Central memory CD4-positive, alpha-beta T cell (primary cell): ENCODE measurements around the gene TMEM250.
A peak's percentile ranks its signal among the peaks of the same experiment; 100 is the strongest.
"Not testable (repeated sequence)": the region's sequence is repeated elsewhere in the genome, so short reads cannot be mapped to it uniquely, and the experiment has no call there.

ENCODE experiments used
- DNase-seq: peaks from one replicate; pipeline ENCODE4 v3.0.0; 2022

TMEM250 gene

DNA sequence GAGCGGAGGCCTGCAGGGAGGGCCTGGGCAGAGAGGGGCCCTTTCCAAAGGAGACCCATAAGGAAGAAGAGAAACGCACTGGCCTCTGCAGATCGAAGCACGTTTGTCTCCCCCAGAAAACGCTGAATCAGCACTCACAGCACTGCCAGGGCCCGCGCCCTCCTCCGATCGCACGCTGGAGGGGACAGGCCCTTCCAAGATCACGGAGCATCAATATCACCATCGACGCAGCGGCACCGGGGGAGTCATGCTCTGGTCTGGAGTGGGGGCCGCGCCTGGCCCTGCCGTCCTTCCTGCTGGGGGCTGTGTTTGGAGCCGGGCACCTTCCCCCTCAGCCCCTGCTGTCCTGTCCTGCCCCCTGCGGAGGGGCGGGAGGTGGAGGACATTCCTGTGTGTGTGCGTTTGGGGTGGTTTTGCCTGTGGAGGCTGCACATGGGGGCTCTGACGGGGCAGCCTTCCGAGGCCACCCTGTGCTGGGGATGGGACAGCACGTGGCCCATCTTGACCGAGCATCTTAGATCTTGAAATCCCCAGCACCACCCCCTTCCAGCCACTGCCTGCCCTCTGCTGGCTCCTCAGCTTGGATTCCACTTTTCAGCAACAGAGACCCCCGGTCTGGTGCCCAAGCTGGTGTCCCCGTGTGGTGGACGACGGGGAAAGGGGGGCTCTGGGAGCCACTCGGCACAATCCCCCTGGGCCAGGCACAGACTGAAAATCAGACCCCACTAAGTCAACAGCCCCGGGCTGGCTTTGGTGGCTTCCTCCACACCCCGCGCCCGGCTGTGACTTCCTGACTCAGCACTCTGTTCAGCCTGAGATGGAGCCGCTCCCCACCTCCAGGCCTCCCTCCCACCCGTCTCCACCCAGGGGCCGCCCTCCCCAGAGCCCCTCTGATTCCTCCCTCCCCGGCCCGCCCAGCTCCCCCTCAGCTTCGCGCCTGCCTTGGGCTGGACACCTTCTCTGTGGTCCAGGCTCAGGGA, 8.3 kb downstream of the TMEM250 start:
- peak; percentile 43 for DNase-seq

DNA sequence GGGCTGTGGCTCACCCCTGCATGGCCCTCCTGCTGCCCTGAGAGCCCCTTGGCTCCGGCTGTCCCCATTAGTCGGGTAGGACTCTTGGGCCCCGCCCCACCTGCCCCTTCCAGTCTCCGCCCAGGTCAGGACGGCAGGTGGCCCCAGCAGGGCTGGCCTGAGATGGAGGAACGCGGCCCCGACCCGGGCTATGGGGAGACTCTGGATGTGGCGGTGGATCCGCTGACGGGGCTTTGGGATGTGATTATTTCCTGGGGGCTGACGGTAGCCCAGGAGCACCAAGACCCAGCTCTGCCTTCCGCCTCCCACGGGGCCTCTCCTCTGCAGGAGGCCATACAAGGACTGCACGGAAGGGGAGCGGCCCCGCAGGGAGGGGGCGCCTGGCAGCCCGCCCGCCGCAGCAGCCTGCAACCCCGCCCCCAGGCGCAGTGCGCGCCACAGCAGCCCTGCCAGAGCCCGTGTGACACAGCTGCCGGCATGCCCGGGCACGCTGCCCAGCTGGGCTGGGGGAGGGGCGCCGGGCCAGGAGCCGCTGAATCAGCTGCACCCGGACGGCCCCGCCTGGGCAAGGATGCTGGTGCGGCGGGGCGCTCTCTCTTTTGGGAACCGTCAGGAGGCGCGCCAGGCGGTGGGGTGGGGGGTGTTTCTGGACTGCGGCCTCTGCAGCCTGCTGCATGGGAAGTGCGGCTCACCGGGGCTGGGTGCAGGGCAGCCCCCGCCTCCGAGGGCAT, 9.2 kb downstream of the TMEM250 start:
- peak; percentile 90 for DNase-seq

DNA sequence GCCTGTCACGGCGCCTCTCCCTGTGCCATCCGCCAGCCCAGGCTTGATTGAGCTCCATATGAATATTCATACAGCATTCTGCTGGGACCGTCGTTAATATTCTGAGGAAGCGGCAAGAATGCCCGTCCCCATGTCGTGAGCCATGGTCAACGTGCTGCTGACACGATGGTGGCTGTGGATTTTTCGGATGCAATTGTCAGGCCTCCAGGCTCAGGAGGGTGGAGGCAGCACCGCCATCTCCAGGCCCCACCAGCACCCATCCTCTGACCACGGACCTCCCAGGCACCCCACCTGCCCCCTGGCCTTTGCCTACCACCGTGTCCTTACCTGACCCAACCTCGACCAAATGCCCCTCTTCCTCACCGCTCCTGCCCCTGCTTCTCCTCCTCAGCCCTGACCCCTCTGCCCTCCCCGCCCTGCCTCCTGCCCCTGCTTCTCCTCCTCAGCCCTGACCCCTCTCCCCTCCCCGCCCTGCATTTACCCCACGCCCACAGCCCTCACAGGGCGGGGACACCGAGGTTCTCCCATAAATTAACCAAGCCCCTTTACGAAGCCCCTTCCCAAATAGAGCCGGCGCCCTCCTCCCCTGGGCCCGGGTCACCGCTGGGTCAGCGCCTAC, 9.9 kb downstream of the TMEM250 start:
- DNase-seq, result no peak

DNA sequence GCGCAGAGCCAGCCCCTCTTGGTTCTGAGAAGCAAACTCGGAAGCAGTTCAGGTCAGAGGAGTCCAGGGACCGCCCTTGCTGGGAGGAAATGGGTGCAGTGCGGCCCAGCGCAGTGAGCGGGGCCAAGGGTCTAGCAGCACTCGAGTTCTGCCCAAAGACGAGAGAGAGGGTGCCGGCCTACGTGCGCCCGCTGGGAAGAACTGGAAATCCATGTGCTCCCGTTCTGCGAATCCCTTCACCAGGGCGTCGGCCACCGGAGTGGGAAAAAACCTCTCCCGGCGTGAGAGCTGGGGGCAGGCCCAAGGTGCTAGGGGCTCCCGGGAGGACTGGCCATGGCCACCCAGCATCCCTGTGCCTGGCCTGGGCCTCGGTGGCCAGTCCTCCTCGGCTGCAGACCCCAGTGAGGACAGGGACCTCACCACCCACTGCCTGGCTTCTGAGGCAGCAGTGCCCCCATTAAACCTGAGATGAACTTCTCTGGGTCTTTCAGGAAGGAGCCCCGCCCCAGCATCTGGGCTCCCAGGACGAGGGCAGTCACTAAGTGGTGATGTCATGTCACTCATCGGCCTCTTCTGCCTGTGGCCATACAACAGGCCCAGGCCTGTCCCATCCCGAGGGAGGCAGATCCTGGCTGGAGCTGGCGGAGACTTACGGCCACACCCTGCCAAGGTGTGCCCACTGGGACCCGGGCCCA, 10.6 kb downstream of the TMEM250 start:
- no peak for DNase-seq

DNA sequence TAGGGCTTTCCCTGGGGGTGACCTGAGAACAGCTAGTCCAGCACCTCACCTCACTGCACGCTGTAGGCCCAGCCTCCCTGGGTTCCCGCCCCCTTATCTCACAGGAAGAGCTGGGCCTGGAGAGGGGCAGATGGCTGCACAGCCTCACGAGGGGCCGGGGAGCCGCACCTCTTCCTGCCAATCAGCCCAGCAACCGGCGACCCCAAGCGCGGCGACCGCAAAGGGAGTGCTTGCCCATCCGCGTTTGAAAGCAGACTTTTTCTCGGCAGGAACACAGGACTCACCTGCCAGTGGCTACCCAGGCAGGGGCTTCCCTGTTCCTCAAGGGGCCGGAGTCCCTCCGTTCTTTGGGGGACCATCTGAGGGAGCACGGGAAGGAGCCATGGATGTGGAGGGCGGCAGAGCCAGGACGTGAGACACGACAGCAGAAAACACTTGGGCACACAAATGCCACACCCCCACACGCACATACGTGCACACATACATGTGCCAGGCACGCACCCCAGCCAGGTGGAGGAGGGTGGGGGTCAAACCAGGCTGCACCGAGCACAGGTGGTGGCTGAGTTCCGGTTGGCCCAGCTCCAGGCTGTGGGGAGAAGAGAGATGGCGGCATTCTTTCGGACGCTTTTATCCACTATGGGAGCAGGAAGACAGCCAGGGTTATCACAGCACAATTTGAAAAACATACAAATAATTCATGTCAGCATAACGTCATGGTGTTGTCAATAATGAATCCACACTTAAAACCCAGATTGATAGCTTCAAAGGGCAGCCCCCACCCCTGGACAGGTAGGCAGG, 11.3 kb downstream of the TMEM250 start:
- DNase-seq, result peak; percentile 41

DNA sequence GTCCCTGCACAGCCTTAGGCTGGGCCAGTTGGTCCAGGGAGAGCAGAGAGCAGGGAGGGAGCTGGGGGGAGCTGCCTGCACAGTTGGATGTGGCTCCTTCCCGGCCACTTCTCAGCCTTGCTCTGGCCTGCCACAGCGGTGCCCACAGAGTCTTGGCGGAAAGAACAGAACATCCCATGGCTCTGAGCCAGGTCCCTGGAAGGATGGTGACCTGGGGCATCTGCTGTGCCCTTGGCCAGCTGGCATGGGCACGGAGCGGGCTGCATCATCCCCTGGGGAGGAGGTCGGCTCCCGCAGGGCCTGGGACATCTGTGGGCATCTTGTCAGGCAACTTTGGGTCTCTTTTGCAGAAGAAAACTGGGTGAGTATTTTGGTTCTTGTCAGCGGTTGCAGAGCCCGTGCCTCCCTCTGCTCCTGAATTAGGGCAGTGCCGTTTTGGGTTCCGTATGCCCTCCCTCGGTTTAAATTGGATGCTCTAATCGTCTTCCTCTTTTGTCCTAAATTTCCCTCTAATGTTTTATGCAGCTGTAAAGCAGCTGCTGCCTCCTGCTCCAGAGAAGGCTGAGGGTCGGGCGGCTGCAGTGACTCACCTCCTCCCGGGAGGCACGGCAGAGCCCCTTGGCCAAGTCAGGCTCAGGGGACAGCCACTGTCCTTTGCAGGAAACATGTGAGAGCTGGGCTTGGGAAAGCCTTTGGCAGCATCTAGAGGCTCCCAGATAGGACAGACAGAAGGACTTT, 13.1 kb downstream of the TMEM250 start:
- no peak for DNase-seq

DNA sequence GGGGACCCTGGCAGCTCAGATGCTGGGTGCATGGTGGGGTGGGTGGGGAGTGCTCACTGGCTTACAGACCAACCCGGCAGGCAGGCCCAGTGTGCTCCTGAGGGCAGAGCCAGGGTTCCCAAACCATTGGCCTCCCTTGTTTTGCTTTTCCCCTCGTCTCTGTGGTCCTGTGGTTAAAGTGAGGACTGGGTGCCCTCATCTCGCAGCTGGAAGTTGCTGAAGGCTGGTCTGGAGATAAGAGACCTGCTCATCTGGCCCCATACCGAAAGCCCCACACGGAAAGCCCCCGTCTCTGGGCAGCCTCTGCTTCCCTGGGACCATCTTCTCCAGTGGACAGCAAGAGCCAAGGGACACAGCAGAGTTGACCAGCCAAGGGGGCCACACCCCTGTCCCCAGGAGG, 13.8 kb downstream of the TMEM250 start:
- no peak for DNase-seq

DNA sequence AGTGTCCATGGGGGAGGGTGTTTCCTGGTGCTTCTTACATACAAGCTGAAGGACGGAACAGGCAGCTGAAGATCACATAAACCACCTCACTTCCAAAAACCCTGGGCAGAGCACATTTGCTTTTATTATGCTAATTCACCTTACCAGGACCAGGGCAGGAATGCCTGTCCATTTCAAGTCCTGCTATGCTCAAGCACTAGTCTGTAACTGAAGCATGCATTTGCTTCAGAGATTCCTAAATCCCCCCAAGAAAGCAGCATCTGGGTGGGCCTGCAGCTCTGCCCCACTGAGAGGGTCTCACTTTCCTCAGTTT, 14.2 kb downstream of the TMEM250 start:
- no peak for DNase-seq

DNA sequence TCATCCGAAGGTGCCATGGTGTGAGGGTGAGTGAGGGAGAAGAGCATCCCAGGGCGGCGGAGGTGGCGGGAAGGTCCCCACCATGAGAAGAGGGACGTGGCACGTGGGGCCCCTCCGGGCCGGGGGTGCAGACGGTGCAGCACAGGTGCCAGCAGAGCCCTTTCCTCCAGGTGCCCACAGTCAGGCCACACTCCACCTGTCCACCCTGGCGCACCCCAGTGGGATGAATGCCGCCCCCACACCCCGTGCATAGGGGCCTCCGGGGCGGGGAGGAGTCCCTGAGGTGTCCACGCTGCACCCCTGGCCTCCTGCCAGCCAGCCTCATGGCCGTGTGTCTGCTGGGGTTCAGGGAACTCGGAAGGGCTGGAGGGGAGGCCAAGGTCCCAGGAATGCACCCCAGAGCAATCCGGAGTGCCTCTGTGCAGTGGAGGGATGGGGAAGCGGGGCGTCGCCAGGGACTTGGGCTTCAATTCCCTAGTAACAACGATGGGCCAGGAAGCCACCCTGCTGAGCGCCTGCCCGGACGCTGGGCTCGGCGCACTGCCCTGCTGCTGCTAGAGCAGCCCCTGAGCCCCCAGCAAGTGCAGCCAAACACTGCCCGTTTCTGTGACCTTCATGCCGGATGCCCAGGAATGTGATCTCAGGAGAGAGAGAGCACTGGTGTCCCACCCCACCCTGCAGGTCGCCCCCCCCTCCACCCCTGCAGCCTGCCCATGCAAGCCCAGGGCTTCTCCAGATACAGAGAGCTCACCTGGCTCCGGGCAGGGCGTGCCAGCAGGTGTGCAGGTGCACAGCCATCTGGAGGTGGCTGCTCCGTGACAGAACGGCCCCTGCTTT, 14.8 kb downstream of the TMEM250 start:
- DNase-seq, result no peak

DNA sequence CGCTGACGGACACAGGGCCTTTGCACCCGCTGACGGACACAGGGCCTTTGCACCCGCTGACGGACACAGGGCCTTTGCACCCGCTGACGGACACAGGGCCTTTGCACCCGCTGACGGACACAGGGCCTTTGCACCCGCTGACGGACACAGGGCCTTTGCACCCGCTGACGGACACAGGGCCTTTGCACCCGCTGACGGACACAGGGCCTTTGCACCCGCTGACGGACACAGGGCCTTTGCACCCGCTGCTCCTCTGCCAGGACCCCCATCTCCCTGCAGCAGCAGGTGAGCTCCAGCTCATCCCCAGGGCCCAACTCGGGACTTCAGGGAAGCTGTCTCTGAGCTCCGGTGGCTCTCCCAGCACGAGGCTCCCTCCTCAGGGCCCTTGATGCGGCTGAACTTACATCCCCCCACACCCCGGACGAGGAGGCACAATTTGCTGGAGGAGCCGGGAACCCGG, 17.0 kb downstream of the TMEM250 start:
- not testable (repeated sequence) for DNase-seq

DNA sequence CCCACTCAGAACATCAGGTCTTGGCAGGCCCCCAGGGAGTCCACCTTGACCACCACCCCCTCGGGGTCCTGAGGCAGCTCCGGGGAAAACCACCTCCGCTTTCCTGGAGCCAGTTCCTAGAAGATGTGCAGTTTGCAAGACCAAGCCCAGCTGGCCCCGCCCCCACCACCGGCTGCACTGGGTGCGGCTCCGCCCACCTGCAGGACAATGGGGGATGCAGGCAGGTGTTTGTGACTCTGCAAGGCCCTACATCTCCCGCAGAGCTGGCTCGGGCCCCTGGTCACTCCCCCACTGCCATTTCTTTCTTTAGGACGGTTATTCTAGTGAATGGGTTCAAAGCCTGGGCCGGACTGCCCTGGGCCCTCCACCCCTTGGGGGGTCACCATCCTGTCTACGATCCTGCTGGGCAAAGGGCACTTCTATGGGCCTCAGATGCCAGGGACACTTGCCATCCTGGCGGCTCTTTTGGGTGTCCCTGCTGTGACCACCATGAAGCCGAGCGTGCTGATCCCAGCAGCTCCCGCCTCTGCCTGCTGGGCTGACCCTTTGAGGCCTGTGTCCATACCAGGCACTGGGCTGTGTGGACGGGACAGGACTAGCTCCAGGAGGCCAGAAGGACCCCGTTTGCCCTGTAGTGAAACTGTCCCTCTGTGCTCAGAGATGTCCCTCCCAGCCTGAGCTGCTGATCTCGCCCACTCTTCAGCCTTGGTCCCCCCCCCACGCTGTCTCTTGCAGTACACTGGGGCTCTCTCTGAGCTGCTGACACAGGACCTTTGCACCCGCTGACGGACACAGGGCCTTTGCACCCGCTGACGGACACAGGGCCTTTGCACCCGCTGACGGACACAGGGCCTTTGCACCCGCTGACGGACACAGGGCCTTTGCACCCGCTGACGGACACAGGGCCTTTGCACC, 17.7 kb downstream of the TMEM250 start:
- no peak for DNase-seq

DNA sequence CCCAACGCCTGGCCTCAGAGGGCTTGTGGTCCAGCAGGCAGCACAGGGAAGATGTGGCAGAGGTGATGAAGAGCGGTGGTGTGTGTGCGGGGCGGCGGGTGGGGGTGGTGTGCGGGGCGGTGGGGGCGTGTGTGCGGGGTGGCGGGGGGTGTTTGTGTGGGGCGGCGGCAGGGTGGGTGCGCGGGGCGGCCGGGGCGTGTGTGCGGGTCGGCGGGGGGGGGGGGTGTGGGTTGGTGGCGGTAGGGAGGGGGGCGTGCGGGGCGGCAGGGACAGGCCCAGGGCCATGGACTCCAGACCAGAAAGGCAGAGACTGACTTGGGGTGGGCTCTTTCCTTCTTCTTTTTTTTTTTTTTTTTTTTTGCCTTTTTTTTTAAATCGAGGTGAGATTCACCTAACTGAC, 19.1 kb downstream of the TMEM250 start:
- no peak for DNase-seq

DNA sequence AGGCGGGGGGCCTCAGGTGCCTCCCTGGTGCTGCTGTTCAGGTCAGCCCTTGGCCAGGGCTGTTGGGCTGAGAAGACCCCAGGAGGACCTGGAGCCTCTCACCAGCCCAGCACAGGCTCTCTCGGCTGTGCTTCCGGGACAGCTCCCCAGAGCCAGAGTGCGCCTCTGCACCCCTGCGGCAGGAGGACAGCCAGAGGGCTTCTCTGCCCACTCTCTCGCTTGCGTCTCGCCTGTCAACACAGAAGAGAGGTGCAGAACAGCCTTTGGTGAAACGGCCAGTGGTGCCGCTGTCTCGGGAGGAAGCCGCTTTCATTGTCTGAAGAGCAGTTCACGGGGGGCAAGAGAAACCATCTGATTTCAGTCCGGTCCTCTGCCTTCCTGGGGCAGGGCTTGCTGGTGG, 19.8 kb downstream of the TMEM250 start:
- no peak for DNase-seq

DNA sequence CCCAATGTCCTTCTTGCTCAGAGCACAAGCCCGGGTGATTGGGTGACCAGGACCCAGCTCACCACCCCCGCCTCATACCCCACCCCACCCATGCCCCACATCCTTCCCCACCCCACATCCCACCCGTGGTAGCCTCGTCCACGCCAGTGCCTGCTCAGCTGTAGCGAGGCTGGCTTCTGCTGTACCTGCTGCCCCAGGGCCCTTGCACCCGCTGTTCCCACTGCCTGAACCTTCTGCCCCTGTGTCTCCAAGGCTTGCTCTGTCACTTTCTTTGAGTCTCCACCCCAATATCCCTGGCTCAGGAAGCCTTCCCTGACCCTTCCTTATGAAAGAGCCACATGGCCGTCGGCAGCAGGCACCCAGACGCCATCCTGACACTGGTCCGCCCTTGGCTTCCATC, 20.5 kb downstream of the TMEM250 start:
- DNase-seq, result no peak

DNA sequence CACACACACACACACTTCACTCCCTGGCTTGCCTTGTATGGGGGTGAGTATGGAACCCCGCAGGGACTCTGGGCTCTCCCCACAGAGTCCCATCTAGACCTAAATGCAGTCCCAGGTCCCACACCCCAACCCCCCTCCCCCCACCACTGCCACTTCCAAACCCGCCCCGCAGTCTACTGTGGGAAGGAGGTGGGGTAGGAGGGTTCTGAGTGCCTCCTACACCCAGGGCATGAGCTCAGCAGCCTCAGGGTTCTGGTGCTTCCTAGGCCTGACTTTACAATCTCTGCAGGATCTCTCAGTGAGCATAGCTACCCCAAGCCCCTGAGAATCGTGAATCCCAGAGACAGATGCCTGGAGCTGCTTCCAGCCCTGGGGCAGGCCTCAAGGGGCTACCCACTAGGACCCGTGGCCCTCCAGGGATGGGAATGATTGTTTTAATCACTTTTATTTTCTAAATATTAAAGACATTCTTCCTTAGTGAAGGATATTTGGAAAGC, 22.1 kb downstream of the TMEM250 start:
- DNase-seq, result no peak

DNA sequence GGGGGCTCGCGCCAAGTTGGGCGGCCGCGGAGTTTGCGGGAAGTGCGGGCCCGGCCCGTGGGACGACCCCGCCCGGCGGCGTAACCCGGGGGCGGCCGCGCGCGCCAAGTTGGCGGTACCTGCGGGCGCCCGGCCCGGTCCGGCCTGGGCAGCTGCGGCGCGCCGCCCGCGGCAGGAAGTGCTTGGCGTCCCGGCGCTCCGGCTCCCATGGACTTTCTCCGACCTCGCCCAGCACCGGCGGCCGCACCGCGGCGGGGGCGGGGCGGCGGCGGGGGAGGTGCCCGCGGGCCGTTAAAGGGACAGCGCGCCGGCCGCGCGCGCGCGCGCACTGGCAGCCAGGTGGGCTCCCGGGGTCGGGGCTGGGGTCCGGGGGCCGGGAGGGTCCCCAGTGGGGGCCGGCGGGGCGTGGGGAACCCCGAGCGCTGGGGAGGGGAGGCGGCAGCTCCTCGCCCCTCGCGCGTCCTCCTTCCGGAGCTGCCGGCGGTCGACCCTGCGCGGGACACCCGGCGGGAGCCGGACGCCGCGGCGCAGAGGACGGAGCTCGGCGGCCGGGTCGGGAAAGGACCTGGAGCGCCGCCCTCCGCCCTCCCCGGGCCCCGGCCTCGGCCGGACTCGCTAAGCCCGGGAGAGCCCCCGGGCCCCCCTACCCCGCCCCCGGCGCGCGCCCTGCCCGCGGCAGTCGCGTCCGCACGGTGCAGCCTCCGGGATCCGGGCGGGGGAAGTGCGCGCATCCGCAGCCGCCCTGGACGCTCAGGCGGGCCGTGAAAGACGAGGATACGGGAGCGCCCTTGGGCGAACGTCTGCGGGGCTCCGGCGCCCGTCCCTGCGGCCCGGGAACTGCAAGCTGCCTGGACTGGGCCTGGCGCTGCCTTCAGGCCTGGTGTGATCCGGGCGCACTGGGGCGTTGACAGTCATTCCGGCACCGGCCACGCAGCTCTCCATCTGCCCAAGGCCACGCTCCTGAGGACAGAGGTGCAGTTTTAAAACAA, 23.3 kb downstream of the TMEM250 start, which contains the start of gene NACC2:
NACC2 (minus strand) TSS at position 220 of the 989 bp plus-strand sequence. CDS start 44,768 bp downstream, outside the sequence.
- no peak for DNase-seq
